Activated naive CD4-positive, alpha-beta T cell treated with anti-CD3 and anti-CD28 coated beads for 36 hours (primary cell): Measurements from ENCODE around the gene SIRPG. TPM values are rescaled to one million over a fixed set of nuclear protein-coding genes. Genes with fewer than 3 reads are reported as not detected.

Source experiments
- total RNA-seq, 2 experiments: library from RNA; stranded (reverse); gene quantifications; one replicate each; pipeline ENCODE4 v1.2.3, GENCODE V29; 2021

SIRPG gene
- total RNA-seq, 2 experiments from 2014 or later, result 35.9 to 36.3 TPM

Other genes with a start within 250 kb of the SIRPG start
- gene NSFL1C, start 190.9 kb downstream of the SIRPG start, total RNA-seq, result 10 to 100 TPM; 80.4 to 84.1 TPM
- gene SIRPB2, start 166.4 kb downstream of the SIRPG start, total RNA-seq, result not detected
- gene SIRPD, start 100.1 kb downstream of the SIRPG start, total RNA-seq, result not detected
- gene SIRPB1, start 37.8 kb downstream of the SIRPG start, total RNA-seq, result 1 to 10 TPM; 1.4 to 2.0 TPM
- gene SIRPA, start 237.6 kb upstream of the SIRPG start, total RNA-seq, result under 1 TPM; 0.10 to 0.12 TPM